M059J (cell line): ENCODE data around the gene PRKN. TPM values are rescaled to one million over a fixed set of nuclear protein-coding genes. Genes with fewer than 3 reads are reported as not detected.
"Not testable (repeated sequence)": the region's sequence is repeated elsewhere in the genome, so short reads cannot be mapped to it uniquely, and the experiment has no call there.

Source experiments
- DNase-seq: peaks from one replicate; pipeline ENCODE4 v3.0.0-alpha.2; 2012; ENCODE audit warnings: low read depth
- total RNA-seq: library from RNA; depleted of rRNA; stranded (reverse); fragments of >200 nt; shearing (Covaris generic); gene quantifications from 2 replicates; pipeline ENCODE4 v1.2.3, GENCODE V29; 2014

The PRKN gene
- total RNA-seq, 1 experiment from 2014 or later: 0.07 TPM

DNA sequence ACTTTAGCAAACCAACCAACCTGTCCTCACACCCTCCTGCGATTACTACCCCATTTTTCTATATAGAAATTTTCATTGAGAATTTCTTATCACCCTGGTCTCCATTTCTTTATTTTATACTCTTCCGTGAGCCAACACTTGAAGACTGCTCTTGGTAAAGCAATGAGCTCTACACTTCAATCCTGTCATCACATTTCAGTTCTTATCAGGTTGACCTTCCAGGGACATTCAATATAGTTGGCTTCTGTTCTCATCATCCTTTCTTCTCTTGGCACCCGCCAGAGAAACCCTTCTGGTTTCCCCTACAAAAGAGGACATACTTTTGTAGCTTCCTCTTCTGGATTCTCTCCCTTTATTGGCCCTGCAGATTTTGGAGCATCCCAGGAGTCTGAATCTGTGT is 279.3 kb downstream of the PRKN start:
- no peak for DNase-seq

DNA sequence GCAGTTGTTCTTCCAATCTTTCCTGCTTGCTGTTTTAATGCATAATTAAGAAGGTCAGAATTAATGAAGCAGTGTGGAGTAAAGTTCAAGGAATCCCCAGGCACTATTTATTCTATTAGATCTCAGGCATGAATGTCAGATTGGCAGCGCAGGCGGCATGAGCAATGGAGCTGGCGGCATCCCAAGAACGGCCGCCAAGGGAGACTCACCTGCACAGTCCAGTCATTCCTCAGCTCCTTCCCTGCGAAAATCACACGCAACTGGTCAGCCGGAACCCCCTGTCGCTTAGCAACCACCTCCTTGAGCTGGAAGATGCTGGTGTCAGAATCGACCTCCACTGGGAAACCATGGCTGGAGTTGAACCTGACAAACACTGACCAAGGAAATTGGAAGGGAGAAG is 284.5 kb downstream of the PRKN start:
- DNase-seq: peak; percentile 1

DNA sequence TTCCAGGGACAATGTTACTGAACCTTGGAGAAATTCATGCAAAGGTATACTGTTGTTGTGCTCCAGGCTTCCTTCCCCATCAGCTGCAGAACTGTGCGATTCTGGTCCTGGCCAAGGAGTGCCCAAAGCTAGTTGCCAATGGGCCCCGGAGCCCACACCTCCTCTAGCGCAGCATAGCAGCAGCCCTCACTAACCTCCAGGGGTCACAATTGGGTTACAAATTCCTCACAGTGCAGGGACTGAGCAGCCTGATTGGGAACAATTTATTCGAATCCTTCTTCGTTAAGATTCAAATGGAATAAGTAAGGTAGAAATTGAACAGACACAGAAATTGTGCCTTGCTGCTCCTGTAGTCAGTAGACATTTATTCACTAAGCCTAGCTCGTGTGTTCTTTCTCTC is 284.9 kb downstream of the PRKN start:
- no peak for DNase-seq

DNA sequence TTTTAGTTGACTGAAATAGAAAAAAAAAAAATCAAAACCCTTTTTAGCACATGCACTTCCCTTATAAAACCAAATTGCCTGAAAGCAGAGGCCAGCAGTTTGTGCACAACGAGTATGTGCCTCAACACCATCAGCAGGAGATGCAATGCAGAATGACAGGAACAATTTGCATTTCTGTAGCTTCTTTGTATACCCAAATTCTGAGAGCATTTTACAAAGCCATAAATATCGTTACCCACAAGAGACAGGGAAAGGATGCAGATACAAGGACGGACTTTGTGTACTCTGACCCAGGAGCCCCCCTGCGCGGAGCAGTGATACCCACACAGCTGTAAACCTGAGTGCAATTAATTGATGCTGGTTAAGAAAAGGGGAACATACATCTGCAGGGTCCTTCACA is 285.6 kb downstream of the PRKN start:
- no peak for DNase-seq

DNA sequence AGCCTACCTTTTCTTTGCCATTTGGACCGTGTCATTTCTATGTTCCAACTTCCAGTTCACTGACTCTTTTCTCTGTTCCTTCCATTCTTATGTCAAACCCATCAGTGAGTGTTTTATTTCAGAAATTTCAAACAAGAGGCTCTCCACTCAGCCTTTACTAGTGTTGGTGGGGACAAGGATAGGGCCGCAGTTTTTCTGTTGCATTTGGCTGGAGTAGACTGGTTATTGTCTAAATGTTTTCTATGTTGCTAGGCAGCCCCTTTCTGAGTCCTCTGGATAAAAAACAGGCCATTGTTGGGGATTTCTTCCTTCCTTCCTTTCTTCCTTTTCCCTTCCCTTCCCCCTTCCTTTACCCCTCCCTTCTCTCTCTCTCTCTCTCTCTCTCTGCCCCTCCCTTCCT is 288.6 kb downstream of the PRKN start:
- no peak for DNase-seq

DNA sequence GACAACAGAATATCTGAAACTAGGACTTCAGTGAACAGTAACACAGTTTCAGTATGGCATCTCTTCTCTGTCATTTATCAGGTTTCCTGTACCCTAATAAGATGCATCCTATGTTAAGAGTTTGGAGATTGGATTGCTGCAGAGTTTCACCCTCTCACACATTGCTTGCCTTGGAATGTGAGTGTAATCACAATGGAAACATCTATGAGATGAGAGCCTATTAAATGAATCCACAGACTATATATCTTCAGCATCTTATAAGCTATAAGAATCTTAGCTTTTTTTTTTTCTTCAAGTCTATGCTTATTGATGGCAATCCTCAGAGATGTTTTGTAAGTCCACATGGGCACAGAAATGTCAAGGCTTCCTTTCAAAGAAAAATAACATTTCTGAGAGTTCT is 292.5 kb downstream of the PRKN start:
- DNase-seq: no peak

DNA sequence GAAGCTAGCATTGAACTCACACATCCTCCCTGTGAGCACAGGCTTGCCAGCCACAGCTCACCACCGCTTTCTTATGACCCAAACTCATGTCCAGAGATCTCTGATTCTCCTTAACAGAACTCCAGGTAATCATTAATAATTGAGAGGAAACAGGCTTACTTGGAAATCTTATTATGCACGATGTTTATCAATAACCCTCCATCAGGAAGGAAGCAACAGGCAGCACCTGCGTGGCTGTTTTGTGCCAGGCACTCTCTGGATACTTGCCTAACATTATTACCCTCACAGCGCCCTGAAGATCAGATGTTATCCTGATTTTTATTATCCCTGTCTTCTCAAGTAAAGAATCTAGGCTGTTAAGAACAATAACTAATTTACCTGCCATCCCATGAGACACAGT is 306.6 kb downstream of the PRKN start:
- no peak for DNase-seq

DNA sequence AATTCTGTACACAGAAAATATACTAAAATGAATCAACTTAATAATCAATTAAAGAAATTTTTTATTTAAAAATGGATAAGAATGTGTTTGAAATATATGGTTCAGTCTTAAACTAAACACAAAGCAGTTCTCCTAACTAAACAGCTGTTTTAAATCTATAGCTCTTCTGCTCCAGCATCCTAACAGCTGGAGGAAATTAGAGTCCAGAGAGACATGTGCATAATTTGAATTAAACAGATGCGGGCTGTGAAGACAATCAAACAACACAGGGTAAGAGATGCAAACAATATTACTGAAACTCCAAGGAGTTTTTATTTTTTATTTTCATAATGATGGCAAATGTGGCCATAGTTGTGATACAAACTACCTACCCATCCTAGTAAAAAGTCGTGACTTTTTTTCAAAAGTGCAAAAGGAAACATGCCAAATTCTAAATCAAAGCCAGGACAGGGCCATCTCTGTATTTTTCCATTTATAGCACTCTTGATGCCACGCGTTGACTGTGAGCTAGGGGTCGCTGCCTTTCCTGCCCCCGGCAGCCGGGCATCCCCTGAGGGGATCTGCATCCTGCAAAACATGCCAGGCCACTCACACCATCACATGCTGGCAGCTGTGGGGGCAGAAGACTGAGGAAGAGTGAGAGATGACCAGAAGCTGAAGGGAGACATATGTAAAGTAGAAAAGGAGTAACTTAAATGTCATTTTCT is 310.6 kb downstream of the PRKN start:
- DNase-seq: no peak

DNA sequence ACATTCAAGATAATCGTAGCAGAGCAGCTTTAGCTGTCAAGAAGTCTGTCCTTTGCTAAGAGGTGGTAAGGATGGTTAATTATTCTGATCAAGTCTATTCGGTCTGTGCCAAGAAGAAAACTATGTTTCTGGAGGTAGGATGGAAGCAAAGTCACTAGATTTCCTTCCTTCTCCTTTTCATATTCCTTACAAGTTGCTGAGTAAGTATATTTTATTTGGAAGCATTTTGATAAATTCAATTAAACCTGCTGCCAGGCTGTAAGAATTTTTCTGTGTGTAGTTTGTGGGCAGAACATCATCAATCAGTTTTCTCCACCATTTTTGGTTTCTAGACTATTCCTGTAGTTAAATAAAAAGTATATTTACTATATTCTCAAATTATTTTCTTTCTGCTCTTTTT is 311.3 kb downstream of the PRKN start:
- DNase-seq: no peak

DNA sequence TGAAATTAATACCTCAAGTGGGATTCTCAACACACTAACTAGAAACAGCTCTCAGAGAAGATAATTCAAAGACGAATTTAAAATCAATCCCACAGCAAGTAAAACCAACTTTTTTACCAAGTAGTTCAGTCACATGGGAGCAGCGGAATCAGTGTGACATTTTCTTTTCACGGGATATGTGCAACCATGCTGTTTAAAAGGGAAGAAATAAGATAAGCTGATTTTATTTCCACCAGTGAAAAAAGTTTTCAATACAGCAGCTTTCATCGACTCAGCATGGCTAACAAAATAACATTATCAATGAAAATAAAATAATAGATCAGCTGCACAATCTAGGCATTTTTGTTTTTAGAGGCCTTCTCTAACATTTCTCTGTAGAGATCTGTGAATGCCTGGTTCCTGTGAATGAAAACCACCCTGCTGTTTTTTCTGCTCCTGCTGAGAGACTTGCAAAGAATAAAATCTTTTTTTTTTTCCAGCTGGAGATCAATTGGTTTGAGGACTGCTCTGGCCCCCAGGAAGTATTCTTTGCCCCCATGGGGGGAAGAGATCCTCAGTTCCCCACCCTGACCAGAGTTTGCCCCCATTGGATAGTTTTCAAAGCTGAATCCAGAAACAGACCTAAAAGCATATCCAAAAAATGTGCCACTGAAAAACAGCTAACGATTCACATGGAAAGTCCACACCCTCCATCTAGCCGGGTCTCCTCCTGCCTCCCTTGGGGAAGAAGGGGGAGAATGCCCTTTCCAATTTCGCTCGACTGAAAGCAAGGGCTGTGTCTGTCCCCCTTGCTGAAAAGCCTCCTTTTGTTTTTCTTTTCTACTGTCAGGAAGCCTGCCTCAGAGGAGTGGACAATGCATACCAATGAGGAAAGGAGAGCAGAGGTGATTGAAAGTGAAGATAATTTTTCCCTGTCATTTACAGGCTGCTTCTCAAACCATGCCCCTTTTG is 317.6 kb downstream of the PRKN start:
- no peak for DNase-seq

DNA sequence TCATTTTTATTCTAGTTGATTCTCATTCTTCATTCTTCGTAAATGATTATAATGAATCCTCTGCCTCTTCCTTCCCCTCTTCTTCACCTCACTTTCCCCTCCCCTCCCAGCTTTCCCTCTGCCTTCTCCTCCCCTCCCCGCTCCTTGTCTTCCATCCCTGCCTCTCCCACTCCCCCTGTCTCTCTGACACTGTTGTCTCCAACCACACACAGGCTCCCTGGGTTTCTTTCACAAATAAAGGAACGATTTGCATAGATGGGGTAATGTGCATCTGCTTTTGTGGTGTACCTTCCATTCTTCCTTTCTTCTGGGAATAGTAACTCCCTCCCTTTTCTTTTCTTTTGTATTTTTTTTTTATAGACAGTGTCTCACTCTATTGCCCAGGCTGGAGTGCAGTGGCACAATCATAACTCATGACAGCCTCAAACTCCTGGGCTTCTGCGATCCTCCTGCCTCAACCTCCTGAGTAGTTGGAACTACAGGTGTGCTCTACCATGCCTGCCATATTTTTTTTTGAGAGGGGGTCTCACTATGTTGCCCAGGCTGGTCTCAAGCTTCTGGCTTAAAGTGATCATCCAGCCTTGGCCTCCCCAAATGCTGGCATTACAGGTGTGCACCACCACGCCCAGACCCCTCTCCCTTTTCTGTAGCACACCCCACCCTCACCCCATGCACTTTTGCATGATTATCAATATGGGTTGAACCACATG is 318.6 kb downstream of the PRKN start:
- DNase-seq: no peak

DNA sequence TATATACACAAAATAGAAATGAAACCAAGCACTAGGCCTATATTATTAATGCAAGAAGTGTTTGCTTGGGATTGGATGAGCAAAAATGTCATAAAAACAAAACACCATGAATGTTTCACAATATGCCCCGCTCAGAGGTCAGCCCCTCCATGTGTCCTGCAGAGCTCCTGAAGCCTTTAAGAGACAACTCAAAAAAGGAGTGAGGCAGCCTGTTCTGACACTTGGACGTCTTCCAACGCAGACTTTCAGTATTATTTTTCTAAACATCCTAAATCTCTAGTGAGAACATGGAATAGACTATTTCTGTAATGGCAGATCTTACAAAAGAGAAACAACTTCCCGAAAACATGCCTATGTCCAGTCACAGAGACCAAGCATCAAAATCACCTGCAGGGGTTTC is 322.6 kb downstream of the PRKN start:
- no peak for DNase-seq

DNA sequence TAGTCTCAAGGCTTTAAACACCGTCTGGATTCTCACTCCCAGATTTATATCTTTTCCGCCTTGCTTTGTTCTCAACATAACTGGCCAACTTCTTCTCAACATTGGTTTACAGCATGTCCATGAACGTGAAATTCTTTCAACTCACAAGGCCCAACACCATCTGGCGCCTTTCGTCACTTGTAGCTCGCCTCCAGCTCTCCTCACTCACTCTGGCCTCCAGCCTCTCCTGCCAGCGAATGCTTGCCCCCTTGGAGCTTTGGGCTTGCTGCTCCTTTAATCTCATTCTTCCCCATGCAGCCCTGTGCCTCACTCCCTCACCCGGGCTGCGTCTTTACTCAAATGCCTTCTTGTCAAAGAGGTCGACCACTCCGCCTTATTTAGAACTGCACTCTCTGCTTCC is 324.5 kb downstream of the PRKN start:
- no peak for DNase-seq

DNA sequence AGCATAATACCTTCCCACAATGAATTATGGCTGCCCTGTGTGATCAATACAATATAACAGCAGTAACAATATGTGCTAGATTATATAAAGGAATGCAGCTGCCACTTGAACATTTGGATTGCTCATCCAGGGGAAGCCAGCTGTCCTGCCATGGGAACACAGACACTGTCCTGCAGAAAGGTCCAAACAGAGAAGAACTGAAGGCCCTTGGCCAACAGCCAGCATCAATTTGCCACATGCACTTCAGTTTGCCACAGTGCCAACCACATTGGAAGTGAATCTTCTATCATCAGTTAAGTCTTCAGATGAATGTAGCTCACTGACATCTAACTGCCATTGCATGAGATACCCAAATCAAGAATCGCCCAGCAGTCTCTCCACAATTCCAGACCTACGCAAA is 332.4 kb downstream of the PRKN start:
- no peak for DNase-seq

DNA sequence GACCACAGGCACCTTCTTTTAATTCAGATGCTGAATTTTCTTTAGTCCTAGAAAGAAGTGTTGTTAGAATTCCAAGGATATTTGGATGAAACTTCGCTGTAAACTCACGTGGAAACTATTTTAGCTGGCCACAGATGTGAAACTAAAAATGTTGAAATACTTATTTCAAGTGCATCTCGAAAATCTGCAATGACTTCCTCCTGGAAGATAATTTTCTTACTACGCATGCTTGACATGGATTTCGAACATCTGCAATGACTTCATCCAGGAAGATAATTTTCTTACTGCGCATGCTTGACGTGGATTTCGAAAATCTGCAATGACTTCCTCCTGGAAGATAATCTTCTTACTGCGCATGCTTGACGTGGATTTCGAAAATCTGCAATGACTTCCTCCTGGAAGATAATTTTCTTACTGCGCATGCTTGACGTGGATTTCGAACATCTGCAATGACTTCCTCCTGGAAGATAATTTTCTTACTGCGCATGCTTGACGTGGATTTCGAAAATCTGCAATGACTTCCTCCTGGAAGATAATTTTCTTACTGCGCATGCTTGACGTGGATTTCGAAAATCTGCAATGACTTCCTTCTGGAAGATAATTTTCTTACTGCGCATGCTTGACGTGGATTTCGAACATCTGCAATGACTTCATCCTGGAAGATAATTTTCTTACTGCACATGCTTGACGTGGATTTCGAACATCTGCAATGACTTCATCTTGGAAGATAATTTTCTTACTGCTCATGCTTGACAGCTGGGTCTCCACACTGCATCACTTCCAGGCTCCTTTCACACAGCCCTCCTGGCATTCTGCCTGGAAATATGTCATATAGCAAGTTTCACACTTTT is 336.4 kb downstream of the PRKN start:
- not testable (repeated sequence) for DNase-seq

DNA sequence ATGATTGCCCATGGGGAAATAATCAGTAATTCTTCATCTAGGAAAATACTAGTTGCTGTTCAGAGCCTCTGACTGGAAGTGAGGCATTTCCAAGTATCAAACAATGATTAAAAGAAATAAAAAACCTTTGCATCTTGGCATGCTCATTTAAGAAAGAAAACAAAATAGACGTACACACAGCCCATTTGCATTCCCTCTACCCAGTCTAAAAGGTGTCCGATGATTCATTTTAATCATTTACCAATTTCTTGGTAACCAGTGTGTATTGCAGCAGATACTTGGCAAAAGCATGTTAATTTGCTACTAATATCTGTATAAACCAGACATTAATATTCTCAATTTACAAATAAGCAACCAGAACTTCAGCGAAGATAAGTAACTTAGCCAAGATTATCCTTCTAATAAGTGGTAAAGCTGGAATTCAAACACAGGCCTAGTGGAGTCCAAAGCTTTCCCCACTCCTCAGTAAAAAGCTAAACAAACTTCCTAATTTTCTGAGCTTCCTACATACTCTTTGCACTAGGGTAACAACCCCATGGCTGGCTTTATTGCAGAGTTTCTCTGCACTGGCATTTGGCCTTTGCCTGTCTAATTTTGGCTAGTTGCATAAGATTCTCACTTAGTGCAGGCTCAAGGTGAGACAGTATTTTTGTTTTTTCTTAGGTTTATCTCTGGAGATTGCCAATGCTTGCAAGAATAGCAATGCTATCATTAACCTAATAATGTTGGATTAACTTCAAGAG is 338.1 kb downstream of the PRKN start:
- DNase-seq: no peak

DNA sequence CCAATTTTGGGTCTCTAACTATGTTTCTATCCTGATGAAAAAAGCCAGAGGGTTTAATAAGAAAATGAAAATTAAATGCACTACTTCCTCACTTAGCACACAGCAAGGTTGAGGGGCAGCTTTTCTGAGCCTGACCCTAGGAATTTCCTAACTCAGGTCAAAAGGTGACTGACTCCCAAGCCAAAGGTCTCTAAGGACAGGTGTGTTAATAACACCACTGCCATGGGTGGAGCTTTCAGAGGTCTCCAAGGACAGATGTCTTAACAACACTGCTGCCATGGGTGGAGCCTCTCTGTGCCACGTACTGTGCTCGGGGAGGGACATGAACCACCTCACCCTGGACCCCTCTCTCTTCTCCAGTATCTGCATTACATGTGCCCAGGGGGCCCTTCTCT is 339.2 kb downstream of the PRKN start:
- no peak for DNase-seq

DNA sequence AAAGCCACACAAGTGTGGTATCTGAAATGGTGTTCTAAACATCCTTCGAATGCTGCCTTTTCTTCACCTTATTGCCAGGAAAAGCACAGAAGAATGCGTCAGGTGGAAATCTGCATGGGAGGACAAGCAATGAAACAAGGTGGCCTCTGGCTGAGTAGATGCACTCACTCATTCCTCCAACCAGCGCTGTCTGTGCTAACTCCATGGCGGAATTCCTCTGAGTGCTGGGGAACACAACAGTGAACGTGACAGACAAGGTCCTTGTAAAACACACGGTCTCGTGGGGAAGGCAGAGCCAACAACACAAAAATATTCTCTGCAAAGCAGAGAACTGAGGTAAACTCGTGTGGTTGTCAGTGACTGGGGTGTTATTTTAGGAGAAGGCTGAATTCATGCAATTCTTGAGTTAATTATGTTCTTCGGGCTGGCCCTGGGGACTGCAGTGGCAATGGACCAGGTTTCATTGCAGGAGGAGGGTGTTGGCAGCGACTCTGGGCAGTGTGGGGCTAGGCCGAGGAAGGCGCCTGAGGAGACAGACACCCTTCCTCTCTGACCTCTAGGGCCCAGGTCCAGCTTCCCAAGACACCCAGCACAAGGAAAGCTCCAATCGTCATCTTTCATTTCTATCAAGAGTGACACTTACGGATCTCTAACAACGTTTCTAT is 339.7 kb downstream of the PRKN start:
- no peak for DNase-seq

DNA sequence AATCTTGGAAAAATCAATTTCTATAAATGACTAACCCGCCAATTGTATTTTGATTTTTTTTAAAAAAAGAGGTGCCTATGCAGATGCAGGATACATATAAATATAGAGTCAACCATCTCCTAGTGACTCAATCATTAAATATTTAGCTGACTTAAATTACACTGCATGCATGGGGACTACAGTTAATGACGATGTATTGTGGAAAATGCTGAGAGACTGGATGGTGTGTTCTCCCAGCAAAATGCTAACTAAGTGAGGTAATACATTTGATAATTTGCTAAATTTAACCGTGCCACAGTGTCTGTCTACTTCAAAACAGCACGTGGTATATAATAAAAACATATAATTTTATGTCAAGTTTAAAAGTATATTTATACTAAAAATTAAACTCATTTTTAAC is 341.6 kb downstream of the PRKN start:
- DNase-seq: no peak

DNA sequence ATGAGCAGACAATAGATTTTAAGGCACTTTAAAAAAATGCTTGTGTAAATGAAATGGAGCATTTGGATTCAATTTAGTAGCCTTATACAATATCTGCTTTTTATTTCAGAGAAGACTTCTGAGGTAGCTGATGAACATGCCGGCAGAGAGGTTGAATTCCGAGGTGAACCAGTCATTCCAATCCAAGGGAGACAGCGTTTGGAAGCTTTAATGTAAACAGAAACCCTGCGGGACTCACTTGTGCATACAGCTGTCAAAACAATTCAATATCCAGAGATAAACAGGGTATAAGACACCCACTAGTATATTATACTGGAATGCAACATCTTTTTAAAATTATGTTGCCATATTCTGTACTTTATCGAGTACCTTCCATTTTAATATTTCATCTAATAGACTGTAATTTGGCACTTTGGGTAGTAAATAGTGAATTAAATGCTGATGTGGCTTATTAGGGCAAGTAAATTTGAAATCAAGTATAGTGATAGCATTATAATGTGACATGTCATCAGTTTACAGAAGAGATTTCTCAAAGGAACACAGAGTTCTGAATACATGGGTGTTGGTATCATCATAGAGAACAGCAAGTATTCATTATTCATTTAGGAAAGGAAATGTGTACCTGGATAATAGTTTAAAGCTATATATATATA is 347.7 kb downstream of the PRKN start:
- no peak for DNase-seq
